HepG2 (cell line): ENCODE data around the gene IFITM5.

Experiments used
- ATF7 ChIP-seq, 2 experiments: fragments of 450-650 bp in 1 of 2; sonication (generic) in 1 of 2; formaldehyde crosslinking in 1 of 2; IDR thresholded peaks; 2 replicates each; pipeline versions ENCODE4 v1.4.0 to v1.6.1; 2016 to 2020; ENCODE audit warnings: antibody characterized with exemption in 1 of 2, mild to moderate bottlenecking in 1 of 2, missing genetic modification reagents in 1 of 2
- GATAD1 ChIP-seq: IDR thresholded peaks from 2 replicates; pipeline ENCODE4 v1.6.1; 2016; ENCODE audit warnings: missing genetic modification reagents, missing compliant biosample characterization
- POLR2G ChIP-seq: fragments of 200-400 bp; formaldehyde crosslinking; IDR thresholded peaks from 2 replicates; pipeline ENCODE4 v1.6.1; 2018; ENCODE audit warnings: mild to moderate bottlenecking, low read depth, low read length, moderate library complexity
- ZBTB4 ChIP-seq: sonication (generic); formaldehyde crosslinking; IDR thresholded peaks from 2 replicates; pipeline ENCODE4 v1.4.0; 2020; ENCODE audit warnings: missing genetic modification reagents, mild to moderate bottlenecking, borderline replicate concordance
- ZNF251 ChIP-seq: sonication (generic); formaldehyde crosslinking; IDR thresholded peaks from 2 replicates; pipeline ENCODE4 v1.9.0; 2021; ENCODE audit warnings: mild to moderate bottlenecking, missing genetic modification reagents
- TF ChIP-seq, protein P1 (sequence below), 2 experiments: sonication (generic) in 1 of 2; formaldehyde crosslinking in 1 of 2; IDR thresholded peaks; 2 replicates each; pipeline versions ENCODE4 v1.5.1 to v1.6.1; 2011 to 2020; ENCODE audit warnings: borderline replicate concordance in 1 of 2, low read depth in 1 of 2, low read length in 1 of 2, mild to moderate bottlenecking in 1 of 2, missing genetic modification reagents in 1 of 2, moderate library complexity in 1 of 2
- TF ChIP-seq, protein P2 (sequence below): sonication (generic); formaldehyde crosslinking; IDR thresholded peaks from 2 replicates; pipeline ENCODE4 v1.5.0; 2020; ENCODE audit warnings: mild to moderate bottlenecking, missing genetic modification reagents, moderate library complexity

GRCh38 chr11:299951-300735, 817 bp upstream of the IFITM5 start:
- TF ChIP-seq, protein P1, sequence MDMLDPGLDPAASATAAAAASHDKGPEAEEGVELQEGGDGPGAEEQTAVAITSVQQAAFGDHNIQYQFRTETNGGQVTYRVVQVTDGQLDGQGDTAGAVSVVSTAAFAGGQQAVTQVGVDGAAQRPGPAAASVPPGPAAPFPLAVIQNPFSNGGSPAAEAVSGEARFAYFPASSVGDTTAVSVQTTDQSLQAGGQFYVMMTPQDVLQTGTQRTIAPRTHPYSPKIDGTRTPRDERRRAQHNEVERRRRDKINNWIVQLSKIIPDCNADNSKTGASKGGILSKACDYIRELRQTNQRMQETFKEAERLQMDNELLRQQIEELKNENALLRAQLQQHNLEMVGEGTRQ (IDR thresholded peaks at IDR 0.05; ENCODE audit: low read depth, low read length): no peak
- TF ChIP-seq, protein P1 (CRISPR knock-in tag; IDR thresholded peaks at IDR 0.05; ENCODE audit: borderline replicate concordance): no peak
- TF ChIP-seq ATF7 (IDR thresholded peaks at IDR 0.05) (no peak), ATF7 (CRISPR knock-in tag; IDR thresholded peaks at IDR 0.05) (no peak), ZNF251 (CRISPR knock-in tag) (no peak), GATAD1 (CRISPR knock-in tag) (no peak), POLR2G (no peak), ZBTB4 (CRISPR knock-in tag) (no peak)
- TF ChIP-seq, protein P2, sequence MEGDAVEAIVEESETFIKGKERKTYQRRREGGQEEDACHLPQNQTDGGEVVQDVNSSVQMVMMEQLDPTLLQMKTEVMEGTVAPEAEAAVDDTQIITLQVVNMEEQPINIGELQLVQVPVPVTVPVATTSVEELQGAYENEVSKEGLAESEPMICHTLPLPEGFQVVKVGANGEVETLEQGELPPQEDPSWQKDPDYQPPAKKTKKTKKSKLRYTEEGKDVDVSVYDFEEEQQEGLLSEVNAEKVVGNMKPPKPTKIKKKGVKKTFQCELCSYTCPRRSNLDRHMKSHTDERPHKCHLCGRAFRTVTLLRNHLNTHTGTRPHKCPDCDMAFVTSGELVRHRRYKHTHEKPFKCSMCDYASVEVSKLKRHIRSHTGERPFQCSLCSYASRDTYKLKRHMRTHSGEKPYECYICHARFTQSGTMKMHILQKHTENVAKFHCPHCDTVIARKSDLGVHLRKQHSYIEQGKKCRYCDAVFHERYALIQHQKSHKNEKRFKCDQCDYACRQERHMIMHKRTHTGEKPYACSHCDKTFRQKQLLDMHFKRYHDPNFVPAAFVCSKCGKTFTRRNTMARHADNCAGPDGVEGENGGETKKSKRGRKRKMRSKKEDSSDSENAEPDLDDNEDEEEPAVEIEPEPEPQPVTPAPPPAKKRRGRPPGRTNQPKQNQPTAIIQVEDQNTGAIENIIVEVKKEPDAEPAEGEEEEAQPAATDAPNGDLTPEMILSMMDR: no peak; the same call in 1 of the 2 replicates
